Peyer's patch (tissue), 4 donors: Measurements from ENCODE around the gene BRMS1L.

Experiments used
- CTCF ChIP-seq, 6 experiments: fragments of 450-650 bp in 4 of 6; fragments of 200-600 bp in 2 of 6; sonication (generic) in 1 of 6; IDR thresholded peaks; one replicate each; pipeline ENCODE4 v1.5.1; 2017 to 2019; ENCODE audit warnings: antibody characterized with exemption in 6 of 6, mild to moderate bottlenecking in 3 of 6, moderate library complexity in 1 of 6
- POLR2A ChIP-seq, 2 donors: fragments of 450-650 bp; IDR thresholded peaks; one replicate each; pipeline ENCODE4 v1.5.1; 2017; ENCODE audit warnings: antibody characterized with exemption in 2 of 2, mild to moderate bottlenecking in 2 of 2, moderate library complexity in 2 of 2

- TF ChIP-seq CTCF (IDR thresholded peaks at IDR 0.05) (no peak), POLR2A (IDR thresholded peaks at IDR 0.05) (no peak)
Measured at GRCh38 chr14:35881280-35881679, 55.1 kb downstream of the BRMS1L start.
